ENCODE measurements around the gene CMSS1.

DNA sequence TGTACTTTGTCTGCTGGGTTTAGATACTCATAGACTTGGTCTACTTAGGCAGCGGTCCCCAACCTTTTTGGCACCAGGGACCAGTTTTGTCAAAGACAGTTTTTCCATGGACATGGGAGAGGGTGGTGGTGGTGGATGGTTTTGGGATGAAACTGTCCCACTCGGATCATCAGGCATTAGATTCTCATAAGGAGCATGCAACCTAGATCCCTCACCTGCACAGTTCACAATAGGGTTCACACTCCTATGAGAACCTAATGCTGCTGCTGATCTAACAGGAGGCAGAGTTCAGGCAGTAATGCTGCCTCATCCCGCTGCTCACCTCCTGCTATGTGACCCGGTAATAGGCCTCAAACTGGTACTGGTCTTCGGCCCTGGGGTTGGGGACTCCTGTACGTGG, 45.3 kb downstream of the CMSS1 start:
- TF ChIP-seq CTCF (IDR thresholded peaks at IDR 0.05) = no peak
- no peak for TF ChIP-seq POLR2A (IDR thresholded peaks at IDR 0.05)
